ENCODE measurements around the gene RBFOX2. TPM values are rescaled to one million over a fixed set of nuclear protein-coding genes. Genes with fewer than 3 reads are reported as not detected.

RBFOX2 gene
- total RNA-seq, 2 donors from 2014 or later: 104 to 120 TPM

- no peak overlapping the region for H3K4me3 ChIP-seq (ENCODE audit: low read length)
- Mint-ChIP-seq H3K9me3 (no peaks in the 10 kb centered on the region), H3K4me3 (no peak overlapping the region), H3K27me3 (ENCODE audit: insufficient read depth) (no peaks in the 10 kb centered on the region), H3K36me3 (ENCODE audit: low read depth) (peaks cover 37% of the 10 kb centered on the region), H3K4me1 (peaks cover 36% of the 10 kb centered on the region), H3K27ac (no peak overlapping the region)
- H3K9ac ChIP-seq (ENCODE audit: extremely low read depth, low read length, poor library complexity, severe bottlenecking): no peak overlapping the region
- no peak for TF ChIP-seq CTCF (conservative IDR thresholded peaks at IDR 0.05)
- 90 to 92% methylated on average over 3 to 6 of the region's 6 CpGs for WGBS, 2 experiments (ENCODE audit: insufficient coverage in 1 of 2, insufficient read length in 1 of 2)
- DNase-seq: no peak
- H3K27ac ChIP-seq (ENCODE audit: low read depth, low read length): peak overlapping the region; percentile 19
- peaks cover 6% of the 10 kb centered on the region for H3K4me1 ChIP-seq (ENCODE audit: control insufficient read depth, insufficient read depth, low read length)
- no peaks in the 10 kb centered on the region for H3K9me3 ChIP-seq (ENCODE audit: control insufficient read depth, low read length)
- H3K36me3 ChIP-seq (ENCODE audit: control insufficient read depth, insufficient read depth, low read length): peaks cover 84% of the 10 kb centered on the region
- no peaks in the 10 kb centered on the region for H3K27me3 ChIP-seq (ENCODE audit: control insufficient read depth, insufficient read depth, low read length, poor library complexity, severe bottlenecking)
Measured at GRCh38 chr22:35743326-35743860, 285.2 kb downstream of the RBFOX2 start.

- Mint-ChIP-seq H3K4me1 (peaks cover 30% of the 10 kb centered on the region), H3K4me3 (no peak overlapping the region), H3K27ac (peak overlapping the region; percentile 42), H3K36me3 (ENCODE audit: low read depth) (peaks cover 45% of the 10 kb centered on the region), H3K9me3 (no peaks in the 10 kb centered on the region), H3K27me3 (ENCODE audit: insufficient read depth) (no peaks in the 10 kb centered on the region)
- no peak for DNase-seq
- H3K27ac ChIP-seq (ENCODE audit: low read depth, low read length): no peak overlapping the region
- H3K4me3 ChIP-seq (ENCODE audit: low read length): no peak overlapping the region
- peaks cover 6% of the 10 kb centered on the region for H3K4me1 ChIP-seq (ENCODE audit: control insufficient read depth, insufficient read depth, low read length)
- no peak for TF ChIP-seq CTCF (conservative IDR thresholded peaks at IDR 0.05)
- H3K9ac ChIP-seq (ENCODE audit: extremely low read depth, low read length, poor library complexity, severe bottlenecking): no peak overlapping the region
- peaks cover 81% of the 10 kb centered on the region for H3K36me3 ChIP-seq (ENCODE audit: control insufficient read depth, insufficient read depth, low read length)
- H3K27me3 ChIP-seq (ENCODE audit: control insufficient read depth, insufficient read depth, low read length, poor library complexity, severe bottlenecking): no peaks in the 10 kb centered on the region
- no peaks in the 10 kb centered on the region for H3K9me3 ChIP-seq (ENCODE audit: control insufficient read depth, low read length)
- 74 to 91% methylated on average over 3 to 9 of the region's 9 CpGs for WGBS, 2 experiments (ENCODE audit: insufficient coverage in 1 of 2, insufficient read length in 1 of 2)
Measured at GRCh38 chr22:35742342-35743100, 286.1 kb downstream of the RBFOX2 start.

GRCh38 chr22:35740616-35741015, 288.0 kb downstream of the RBFOX2 start:
- no peaks in the 10 kb centered on the region for H3K27me3 ChIP-seq (ENCODE audit: control insufficient read depth, insufficient read depth, low read length, poor library complexity, severe bottlenecking)
- no peaks in the 10 kb centered on the region for H3K27me3 Mint-ChIP-seq (ENCODE audit: insufficient read depth)
- peaks cover 77% of the 10 kb centered on the region for H3K36me3 ChIP-seq (ENCODE audit: control insufficient read depth, insufficient read depth, low read length)
- no peak for TF ChIP-seq CTCF (conservative IDR thresholded peaks at IDR 0.05)
- H3K4me1 ChIP-seq (ENCODE audit: control insufficient read depth, insufficient read depth, low read length): peaks cover 6% of the 10 kb centered on the region
- H3K4me3 Mint-ChIP-seq: no peak overlapping the region
- H3K9me3 ChIP-seq (ENCODE audit: control insufficient read depth, low read length): peaks cover 9% of the 10 kb centered on the region
- no peak overlapping the region for H3K9ac ChIP-seq (ENCODE audit: extremely low read depth, low read length, poor library complexity, severe bottlenecking)
- no peak for DNase-seq
- no peak overlapping the region for H3K27ac Mint-ChIP-seq
- H3K36me3 Mint-ChIP-seq (ENCODE audit: low read depth): peaks cover 50% of the 10 kb centered on the region
- H3K27ac ChIP-seq (ENCODE audit: low read depth, low read length): no peak overlapping the region
- no peak overlapping the region for H3K4me3 ChIP-seq (ENCODE audit: low read length)
- peaks cover 27% of the 10 kb centered on the region for H3K4me1 Mint-ChIP-seq
- 86 to 89% methylated on average over 1 of the region's 1 CpG for WGBS, 2 experiments (ENCODE audit: insufficient coverage in 1 of 2, insufficient read length in 1 of 2)
- peaks cover 10% of the 10 kb centered on the region for H3K9me3 Mint-ChIP-seq
